CD1c-positive myeloid dendritic cell (primary cell): ENCODE results near the gene NEDD4.
"Not testable (repeated sequence)": the region's sequence is repeated elsewhere in the genome, so short reads cannot be mapped to it uniquely, and the experiment has no call there.

ENCODE experiments used
- DNase-seq: peaks from one replicate; pipeline ENCODE4 v3.0.0-alpha.2; 2016; ENCODE audit errors: extremely low spot score

The NEDD4 gene

GRCh38 chr15:55993111-55993803 is at the start of gene NEDD4:
Gene NEDD4 (minus strand): TSS chr15:55993612. CDS start chr15:55993555, 57 bp downstream.
- DNase-seq: peak; percentile 71

GRCh38 chr15:56042498-56042897 is 49.1 kb upstream of the NEDD4 start:
- DNase-seq: no peak

GRCh38 chr15:56042031-56042430 is 48.6 kb upstream of the NEDD4 start:
- no peak for DNase-seq

- peak; percentile 7 for DNase-seq
These were observed 46.9 kb upstream of the NEDD4 start for GRCh38 chr15:56040081-56041035.

- DNase-seq: no peak
These were observed 45.3 kb upstream of the NEDD4 start for GRCh38 chr15:56038707-56039106.

GRCh38 chr15:56038015-56038414 is 44.6 kb upstream of the NEDD4 start:
- DNase-seq: peak; percentile 12

GRCh38 chr15:56036546-56037067 is 43.2 kb upstream of the NEDD4 start:
- no peak for DNase-seq

GRCh38 chr15:56035166-56035565 is 41.8 kb upstream of the NEDD4 start:
- DNase-seq: no peak

- no peak for DNase-seq
These were observed 41.1 kb upstream of the NEDD4 start for GRCh38 chr15:56034514-56034913.

GRCh38 chr15:56032373-56032772 is 39.0 kb upstream of the NEDD4 start:
- DNase-seq: no peak

GRCh38 chr15:56031836-56032235 is 38.4 kb upstream of the NEDD4 start:
- DNase-seq: no peak

- no peak for DNase-seq
These were observed 38.0 kb upstream of the NEDD4 start for GRCh38 chr15:56031402-56031801.

- DNase-seq: no peak
These were observed 35.0 kb upstream of the NEDD4 start for GRCh38 chr15:56028430-56028829.

GRCh38 chr15:56023160-56023559 is 29.7 kb upstream of the NEDD4 start:
- not testable (repeated sequence) for DNase-seq

- no peak for DNase-seq
These were observed 26.5 kb upstream of the NEDD4 start for GRCh38 chr15:56019819-56020486.

- no peak for DNase-seq
These were observed 25.8 kb upstream of the NEDD4 start for GRCh38 chr15:56019060-56019793.

GRCh38 chr15:56017920-56018319 is 24.5 kb upstream of the NEDD4 start:
- no peak for DNase-seq

- no peak for DNase-seq
These were observed 24.1 kb upstream of the NEDD4 start for GRCh38 chr15:56017511-56017910.

- no peak for DNase-seq
These were observed 22.9 kb upstream of the NEDD4 start for GRCh38 chr15:56016281-56016680.

- no peak for DNase-seq
These were observed 21.3 kb upstream of the NEDD4 start for GRCh38 chr15:56014677-56015076.

- not testable (repeated sequence) for DNase-seq
These were observed 13.6 kb upstream of the NEDD4 start for GRCh38 chr15:56007053-56007452.
